ENCODE measurements around the gene C22orf15.

The C22orf15 gene

GRCh38 chr22:23774114-23774921 is 11.5 kb downstream of the C22orf15 start:
- DNase-seq = no peak

DNA sequence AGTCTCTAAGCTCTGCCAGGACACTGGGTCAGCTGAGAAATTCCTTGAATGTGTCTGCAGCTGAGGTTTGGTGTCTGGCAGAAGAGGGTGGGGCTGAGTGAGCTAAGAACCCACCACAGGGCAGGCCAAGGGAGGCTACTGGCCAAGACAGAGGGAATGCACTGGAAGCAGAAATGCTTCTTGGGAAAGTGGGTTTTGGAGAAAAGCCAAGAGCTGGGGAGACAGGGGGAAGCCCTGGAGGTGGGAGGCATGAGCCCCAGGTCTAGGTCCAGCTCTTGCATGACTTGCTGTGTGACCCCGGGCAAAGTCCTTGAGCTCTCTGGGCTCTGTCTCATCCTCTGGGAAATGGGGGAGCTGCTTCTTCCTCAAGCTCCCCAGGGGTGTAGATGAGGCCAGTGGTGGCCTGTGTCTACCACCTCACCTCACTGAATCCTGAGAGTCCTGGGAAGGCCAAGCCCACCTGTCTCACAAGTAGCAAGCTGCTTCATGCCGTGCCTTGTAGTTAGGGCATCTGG is 12.2 kb downstream of the C22orf15 start:
- no peak for DNase-seq

DNA sequence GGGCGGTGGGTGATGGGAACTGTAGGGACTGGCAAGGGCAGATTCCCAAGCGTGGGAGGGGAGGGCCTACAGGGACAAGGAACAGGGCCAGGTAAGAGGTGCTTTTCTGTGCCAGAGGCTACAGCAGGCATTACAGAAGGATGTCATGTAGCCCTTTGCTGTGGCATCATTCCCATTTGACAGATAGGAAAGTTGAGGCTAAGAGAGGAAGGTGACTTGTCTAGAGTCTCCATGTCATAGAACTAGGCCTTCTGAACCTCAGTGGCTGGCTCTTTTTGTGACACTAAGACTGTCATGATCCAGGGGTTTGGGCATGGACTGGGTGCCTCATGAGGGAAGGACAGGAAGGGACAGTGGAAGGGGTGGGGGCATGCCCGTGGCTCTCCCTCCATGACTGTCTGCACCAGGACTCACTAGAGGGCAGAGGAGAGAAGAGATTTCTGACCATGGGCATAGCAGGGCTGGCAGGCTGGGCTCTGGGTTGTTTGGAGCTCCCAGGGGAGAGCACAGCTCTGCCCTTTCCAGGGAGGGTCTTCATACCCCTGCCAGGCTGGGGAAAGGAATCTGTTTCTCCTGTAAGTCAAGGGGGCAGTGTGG is 13.1 kb downstream of the C22orf15 start:
- no peak for DNase-seq

DNA sequence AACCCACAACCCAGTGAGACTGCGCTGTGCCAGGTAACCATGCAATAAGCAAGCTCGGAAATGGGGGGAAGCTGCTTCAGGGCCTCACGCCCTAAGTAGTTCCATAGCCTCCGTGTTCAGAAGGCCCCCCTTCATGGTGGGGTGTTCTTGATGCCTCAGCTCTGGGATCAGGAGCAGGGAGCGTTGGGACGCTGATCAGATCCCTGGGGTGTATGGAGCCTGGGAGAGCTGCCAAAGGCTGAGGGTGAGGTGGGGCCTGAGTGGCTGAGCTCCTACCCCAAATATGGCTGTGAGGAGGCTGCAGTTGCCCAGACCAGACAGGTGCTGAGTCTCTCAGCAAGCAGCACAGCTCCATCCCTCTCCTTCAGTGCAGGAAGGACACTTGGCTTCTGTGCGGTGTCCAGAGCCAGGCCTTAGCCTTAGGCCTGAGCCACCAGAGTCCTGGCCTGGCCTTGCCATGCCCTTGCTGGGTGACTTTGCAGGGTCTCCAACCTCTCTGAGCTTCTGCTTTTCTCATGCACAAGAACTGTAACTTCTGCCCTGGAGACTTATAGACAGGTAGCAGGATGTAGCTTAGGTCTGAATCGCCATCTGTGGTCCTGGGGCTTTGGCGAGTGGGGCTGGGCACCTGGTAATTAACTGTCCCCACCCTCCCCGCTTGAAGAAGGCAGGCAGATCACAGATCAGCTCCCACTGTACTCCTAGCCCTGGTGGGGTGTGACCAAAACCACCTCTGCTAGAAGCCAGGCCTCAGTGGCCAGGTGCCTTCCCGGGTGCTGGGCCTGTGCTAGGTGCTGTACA is 15.2 kb downstream of the C22orf15 start:
- DNase-seq = no peak

GRCh38 chr22:23778577-23778900 is 15.7 kb downstream of the C22orf15 start:
- no peak for DNase-seq

- no peak for DNase-seq
Measured at GRCh38 chr22:23779083-23779482, 16.3 kb downstream of the C22orf15 start.

GRCh38 chr22:23779731-23780130 is 16.9 kb downstream of the C22orf15 start:
- no peak for DNase-seq

DNA sequence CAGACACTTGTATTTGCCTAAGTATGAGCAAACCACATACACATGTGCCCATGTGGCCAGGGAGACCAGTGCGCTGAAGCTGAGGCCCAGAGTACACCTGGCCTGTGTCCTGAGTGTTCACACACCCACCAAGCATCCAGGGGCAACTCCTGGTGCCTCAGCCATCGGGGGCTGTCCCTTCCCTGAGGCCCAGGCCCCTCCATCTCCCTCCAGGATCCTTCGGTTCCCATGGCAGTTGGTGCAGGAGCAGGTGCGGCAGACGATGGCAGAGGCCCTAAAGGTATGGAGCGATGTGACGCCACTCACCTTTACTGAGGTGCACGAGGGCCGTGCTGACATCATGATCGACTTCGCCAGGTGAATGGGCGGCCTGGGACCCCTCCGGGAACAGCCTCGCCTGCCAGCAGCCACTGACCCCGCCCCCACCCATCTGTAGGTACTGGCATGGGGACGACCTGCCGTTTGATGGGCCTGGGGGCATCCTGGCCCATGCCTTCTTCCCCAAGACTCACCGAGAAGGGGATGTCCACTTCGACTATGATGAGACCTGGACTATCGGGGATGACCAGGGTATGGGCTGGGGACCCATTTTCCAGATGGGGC is 17.5 kb downstream of the C22orf15 start:
- DNase-seq = no peak

DNA sequence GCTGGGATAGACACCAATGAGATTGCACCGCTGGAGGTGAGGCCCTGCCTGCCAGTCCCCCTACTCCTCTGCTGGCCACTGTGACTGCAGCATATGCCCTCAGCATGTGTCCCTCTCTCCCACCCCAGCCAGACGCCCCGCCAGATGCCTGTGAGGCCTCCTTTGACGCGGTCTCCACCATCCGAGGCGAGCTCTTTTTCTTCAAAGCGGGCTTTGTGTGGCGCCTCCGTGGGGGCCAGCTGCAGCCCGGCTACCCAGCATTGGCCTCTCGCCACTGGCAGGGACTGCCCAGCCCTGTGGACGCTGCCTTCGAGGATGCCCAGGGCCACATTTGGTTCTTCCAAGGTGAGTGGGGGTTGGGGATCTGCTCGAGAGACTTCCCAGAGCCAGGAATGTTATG is 18.3 kb downstream of the C22orf15 start:
- DNase-seq = no peak

GRCh38 chr22:23781511-23782183 is 18.9 kb downstream of the C22orf15 start:
- no peak for DNase-seq

DNA sequence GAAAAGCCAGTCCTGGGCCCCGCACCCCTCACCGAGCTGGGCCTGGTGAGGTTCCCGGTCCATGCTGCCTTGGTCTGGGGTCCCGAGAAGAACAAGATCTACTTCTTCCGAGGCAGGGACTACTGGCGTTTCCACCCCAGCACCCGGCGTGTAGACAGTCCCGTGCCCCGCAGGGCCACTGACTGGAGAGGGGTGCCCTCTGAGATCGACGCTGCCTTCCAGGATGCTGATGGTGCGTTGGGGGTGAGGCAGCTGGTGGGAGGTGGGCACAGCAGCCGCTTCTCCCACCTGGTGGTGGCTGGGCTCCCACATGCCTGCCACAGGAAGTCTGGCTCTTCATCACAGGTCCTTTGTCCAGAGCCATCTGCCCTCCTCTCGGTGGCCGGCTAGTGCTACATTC is 19.5 kb downstream of the C22orf15 start:
- no peak for DNase-seq

GRCh38 chr22:23782703-23783102 is 19.9 kb downstream of the C22orf15 start:
- DNase-seq = no peak

GRCh38 chr22:23783265-23784150 is 20.7 kb downstream of the C22orf15 start:
- no peak for DNase-seq

GRCh38 chr22:23784215-23784732 is 21.5 kb downstream of the C22orf15 start:
- DNase-seq = peak; percentile 76

DNA sequence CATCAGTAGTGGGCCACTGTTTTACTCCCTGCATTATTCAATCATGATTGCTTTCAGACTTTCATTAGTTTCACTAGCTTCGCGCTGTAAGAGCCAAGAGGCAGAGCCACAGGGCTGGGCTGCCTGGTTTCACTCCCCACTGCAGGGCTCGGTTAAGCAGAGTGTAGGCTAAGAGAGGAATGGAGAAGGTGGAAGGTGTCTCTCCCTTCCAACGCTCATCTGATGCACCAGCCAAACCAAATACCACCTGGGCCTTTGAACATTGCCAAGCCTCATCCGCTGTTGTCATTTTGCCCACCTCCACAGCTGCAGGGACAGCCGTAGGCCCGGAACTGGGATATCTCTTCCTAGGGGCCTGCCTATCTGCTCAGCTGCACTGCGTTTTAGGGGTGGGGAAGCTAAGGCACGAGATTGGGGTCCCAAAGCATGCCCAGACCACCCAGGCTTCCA is 23.5 kb downstream of the C22orf15 start:
- DNase-seq = no peak

- peak; percentile 79 for DNase-seq
Measured at GRCh38 chr22:23786752-23787599, 24.2 kb downstream of the C22orf15 start, which contains the start of gene SMARCB1. SMARCB1 (plus strand) TSS chr22:23786966; CDS start chr22:23787170, 204 bp downstream.

- DNase-seq = no peak
Measured at GRCh38 chr22:23787600-23787896, 24.8 kb downstream of the C22orf15 start.

GRCh38 chr22:23787910-23788309 is 25.1 kb downstream of the C22orf15 start:
- no peak for DNase-seq

DNA sequence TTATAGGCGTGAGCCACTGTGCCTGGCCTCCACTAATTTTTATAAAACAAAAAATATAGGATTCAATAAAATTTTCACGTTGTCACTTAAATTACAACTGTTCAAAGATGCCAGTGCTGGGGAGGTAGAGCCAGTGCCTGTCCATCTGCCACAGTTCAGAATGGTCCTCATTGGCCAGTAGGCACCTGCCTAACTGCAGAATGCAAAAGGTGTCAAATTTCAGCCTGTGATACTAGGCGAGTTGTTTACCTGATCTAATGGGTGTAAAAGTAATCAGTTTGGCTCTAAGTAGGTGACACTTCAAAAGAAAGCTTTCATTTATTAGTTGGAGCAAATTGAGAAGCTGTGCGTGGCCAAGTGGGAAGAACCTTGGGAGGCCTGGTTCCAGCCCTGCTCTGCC is 26.3 kb downstream of the C22orf15 start:
- no peak for DNase-seq

DNA sequence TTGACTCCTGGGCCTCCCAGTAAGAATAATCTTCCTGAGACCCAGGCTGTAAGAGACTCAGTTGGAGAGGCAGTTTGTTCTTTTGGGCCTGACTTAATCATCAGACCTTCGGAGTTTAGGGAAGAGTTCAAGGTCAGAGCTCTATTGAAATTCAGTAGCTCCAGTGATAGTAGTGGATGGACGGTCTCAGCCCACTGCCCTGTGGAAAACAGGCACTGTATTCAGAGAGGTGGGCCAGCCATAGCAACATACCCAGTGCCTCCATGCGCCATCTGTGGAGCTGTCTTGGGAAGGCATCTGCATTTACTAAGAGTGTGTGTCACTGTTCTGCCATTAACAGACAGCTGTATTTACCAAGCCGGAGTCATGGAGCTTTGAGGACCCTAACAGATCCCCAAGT is 26.8 kb downstream of the C22orf15 start:
- DNase-seq = no peak

Measured in MV-4-11 (cell line).